SU-DHL-6 (cell line): Measurements from ENCODE around the gene CHST5.

Experiments used
- H2AFZ ChIP-seq: fragments of 200-600 bp; sonication (generic); 2 replicates; pipeline ENCODE4 v1.6.1; 2014; ENCODE audit warnings: low read depth, mild to moderate bottlenecking, moderate library complexity, mixed read lengths, antibody characterized with exemption, low read length; ENCODE audit not compliant: severe bottlenecking
- H3F3A ChIP-seq: fragments of 200-600 bp; shearing (Covaris generic); 2 replicates; pipeline ENCODE4 v1.6.0; 2016; ENCODE audit warnings: antibody characterized with exemption, mild to moderate bottlenecking; ENCODE audit not compliant: insufficient read depth
- H3K27ac ChIP-seq: fragments of 200-600 bp; sonication (generic); 2 replicates; pipeline ENCODE4 v1.5.1; 2016; ENCODE audit warnings: low read depth, mild to moderate bottlenecking, low read length, moderate library complexity, mixed read lengths
- H3K27me3 ChIP-seq: fragments of 200-600 bp; sonication (generic), shearing (Covaris generic); 2 replicates; pipeline ENCODE4 v1.6.0; 2014; ENCODE audit warnings: mild to moderate bottlenecking, low read length
- H3K36me3 ChIP-seq: fragments of 200-600 bp; sonication (generic); 2 replicates; pipeline ENCODE4 v1.6.1; 2014; ENCODE audit warnings: mild to moderate bottlenecking, low read length, mixed read lengths
- H3K4me2 ChIP-seq: fragments of 300-600, 200-600 bp; shearing (Covaris generic), sonication (generic); 2 replicates; pipeline ENCODE4 v1.6.0; 2014; ENCODE audit warnings: low read length, low read depth, mild to moderate bottlenecking; ENCODE audit not compliant: poor library complexity, severe bottlenecking
- H3K4me3 ChIP-seq: fragments of 200-600 bp; sonication (generic); 2 replicates; pipeline ENCODE4 v1.5.1; 2014; ENCODE audit warnings: antibody characterized with exemption, low read length, mild to moderate bottlenecking, mixed read lengths; ENCODE audit not compliant: insufficient read depth, poor library complexity, severe bottlenecking
- H3K79me2 ChIP-seq: fragments of 200-600 bp; sonication (generic); 2 replicates; pipeline ENCODE4 v1.6.1; 2014; ENCODE audit warnings: mild to moderate bottlenecking, low read length, moderate library complexity; ENCODE audit not compliant: insufficient read depth
- H3K9ac ChIP-seq: fragments of 200-600 bp; sonication (generic); 2 replicates; pipeline ENCODE4 v1.7.0; 2014; ENCODE audit warnings: mild to moderate bottlenecking, low read length
- H3K9me2 ChIP-seq: fragments of 200-600 bp; sonication (generic); replicated peaks from 2 replicates; pipeline ENCODE4 v1.6.1; 2014; ENCODE audit warnings: low read length; ENCODE audit not compliant: insufficient read depth
- H3K9me3 ChIP-seq: fragments of 200-600 bp; sonication (generic); 2 replicates; pipeline ENCODE4 v1.6.1; 2014; ENCODE audit warnings: low read length, mixed read lengths; ENCODE audit not compliant: insufficient read depth
- H4K20me1 ChIP-seq: fragments of 200-600 bp; sonication (generic); 2 replicates; pipeline ENCODE4 v1.6.1; 2014; ENCODE audit warnings: low read depth, mild to moderate bottlenecking, antibody characterized with exemption, low read length, moderate library complexity, mixed read lengths
- EZH2phosphoT487 ChIP-seq: fragments of 200-600 bp; sonication (generic), shearing (Covaris generic); conservative IDR thresholded peaks from 2 replicates; pipeline ENCODE4 v1.6.1; 2018; ENCODE audit warnings: mild to moderate bottlenecking, antibody characterized with exemption, low read length, moderate library complexity, mixed read lengths
- TF ChIP-seq, protein P1 (sequence below): fragments of 200-600 bp; sonication (generic); IDR thresholded peaks from one replicate; pipeline ENCODE4 v1.5.1; 2017; ENCODE audit warnings: antibody characterized with exemption, mild to moderate bottlenecking, low read length, moderate library complexity; ENCODE audit not compliant: insufficient read depth, poor library complexity, severe bottlenecking

CHST5 gene

DNA sequence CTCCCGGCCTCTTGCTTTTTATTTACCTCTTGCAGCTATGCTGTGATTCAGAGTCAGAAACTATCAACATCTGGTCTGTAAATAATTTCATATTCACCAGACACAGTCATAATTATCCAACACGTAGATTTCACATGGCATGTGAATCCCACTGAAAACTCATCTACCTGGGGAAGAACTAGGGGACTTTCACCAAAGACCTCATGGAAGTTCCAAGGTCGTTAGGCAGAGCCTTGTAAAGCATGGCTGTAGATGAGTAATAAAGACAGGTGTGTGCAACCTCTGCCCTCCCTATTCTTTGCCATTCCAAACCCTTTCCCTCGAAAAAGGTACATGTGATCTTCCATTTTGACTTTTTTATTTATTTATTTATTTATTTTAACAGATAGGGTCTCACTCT, 1.9 kb upstream of the CHST5 start:
- Histone ChIP-seq H3F3A (no peaks in the 10 kb centered on the region), H3K27me3 (no peaks in the 10 kb centered on the region), H3K9me3 (no peaks in the 10 kb centered on the region), H3K9me2 (no peaks in the 10 kb centered on the region), H2AFZ (no peak overlapping the region), H3K4me2 (no peak overlapping the region), H3K27ac (no peak overlapping the region), H3K36me3 (no peaks in the 10 kb centered on the region), H3K9ac (no peak overlapping the region), H3K4me3 (no peak overlapping the region), H4K20me1 (no peaks in the 10 kb centered on the region), H3K79me2 (no peaks in the 10 kb centered on the region)
- TF ChIP-seq, protein P1, sequence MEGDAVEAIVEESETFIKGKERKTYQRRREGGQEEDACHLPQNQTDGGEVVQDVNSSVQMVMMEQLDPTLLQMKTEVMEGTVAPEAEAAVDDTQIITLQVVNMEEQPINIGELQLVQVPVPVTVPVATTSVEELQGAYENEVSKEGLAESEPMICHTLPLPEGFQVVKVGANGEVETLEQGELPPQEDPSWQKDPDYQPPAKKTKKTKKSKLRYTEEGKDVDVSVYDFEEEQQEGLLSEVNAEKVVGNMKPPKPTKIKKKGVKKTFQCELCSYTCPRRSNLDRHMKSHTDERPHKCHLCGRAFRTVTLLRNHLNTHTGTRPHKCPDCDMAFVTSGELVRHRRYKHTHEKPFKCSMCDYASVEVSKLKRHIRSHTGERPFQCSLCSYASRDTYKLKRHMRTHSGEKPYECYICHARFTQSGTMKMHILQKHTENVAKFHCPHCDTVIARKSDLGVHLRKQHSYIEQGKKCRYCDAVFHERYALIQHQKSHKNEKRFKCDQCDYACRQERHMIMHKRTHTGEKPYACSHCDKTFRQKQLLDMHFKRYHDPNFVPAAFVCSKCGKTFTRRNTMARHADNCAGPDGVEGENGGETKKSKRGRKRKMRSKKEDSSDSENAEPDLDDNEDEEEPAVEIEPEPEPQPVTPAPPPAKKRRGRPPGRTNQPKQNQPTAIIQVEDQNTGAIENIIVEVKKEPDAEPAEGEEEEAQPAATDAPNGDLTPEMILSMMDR = no peak
- no peak for TF ChIP-seq EZH2phosphoT487

DNA sequence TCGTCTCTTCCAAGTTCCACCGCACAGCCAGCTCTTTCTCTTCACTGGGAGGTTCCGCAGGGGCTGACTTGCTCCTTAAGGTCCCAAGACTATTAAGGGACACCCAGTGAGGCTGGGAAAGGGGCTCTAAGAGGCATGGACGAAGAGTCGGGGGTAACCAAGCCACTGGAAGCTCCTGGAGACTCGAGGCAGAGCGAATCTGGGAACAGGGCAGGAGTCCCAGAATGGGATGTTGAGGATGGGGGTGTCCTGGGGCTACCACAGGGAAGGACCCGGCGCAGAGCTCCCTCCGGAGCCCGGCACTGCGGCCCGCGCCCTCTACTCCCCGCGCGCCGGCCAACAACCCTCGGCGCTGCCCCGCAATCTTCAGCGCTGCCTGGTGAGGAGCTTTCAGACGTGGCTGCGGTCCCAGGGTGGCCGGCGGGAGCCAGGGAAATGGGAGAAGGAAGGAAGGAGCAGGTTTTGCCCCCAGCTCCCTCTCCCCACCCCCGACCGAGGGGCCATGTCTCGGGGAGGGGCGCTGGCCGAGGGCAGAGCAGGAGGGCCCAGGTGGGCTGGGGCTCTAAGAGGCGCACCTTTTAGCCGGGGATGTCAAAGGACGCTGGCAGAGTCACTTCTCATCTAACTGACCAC, 581 bp downstream of the CHST5 start:
- no peaks in the 10 kb centered on the region for H3K36me3 ChIP-seq
- no peak overlapping the region for H3K9ac ChIP-seq
- no peaks in the 10 kb centered on the region for H3K9me2 ChIP-seq
- H3K9me3 ChIP-seq = no peaks in the 10 kb centered on the region
- no peak overlapping the region for H2AFZ ChIP-seq
- no peaks in the 10 kb centered on the region for H3K79me2 ChIP-seq
- no peaks in the 10 kb centered on the region for H3K27me3 ChIP-seq
- no peak overlapping the region for H3K4me2 ChIP-seq
- H4K20me1 ChIP-seq = no peaks in the 10 kb centered on the region
- H3K4me3 ChIP-seq = no peak overlapping the region
- no peak overlapping the region for H3K27ac ChIP-seq
- no peaks in the 10 kb centered on the region for H3F3A ChIP-seq
- TF ChIP-seq, protein P1 = no peak
- TF ChIP-seq EZH2phosphoT487 = no peak

DNA sequence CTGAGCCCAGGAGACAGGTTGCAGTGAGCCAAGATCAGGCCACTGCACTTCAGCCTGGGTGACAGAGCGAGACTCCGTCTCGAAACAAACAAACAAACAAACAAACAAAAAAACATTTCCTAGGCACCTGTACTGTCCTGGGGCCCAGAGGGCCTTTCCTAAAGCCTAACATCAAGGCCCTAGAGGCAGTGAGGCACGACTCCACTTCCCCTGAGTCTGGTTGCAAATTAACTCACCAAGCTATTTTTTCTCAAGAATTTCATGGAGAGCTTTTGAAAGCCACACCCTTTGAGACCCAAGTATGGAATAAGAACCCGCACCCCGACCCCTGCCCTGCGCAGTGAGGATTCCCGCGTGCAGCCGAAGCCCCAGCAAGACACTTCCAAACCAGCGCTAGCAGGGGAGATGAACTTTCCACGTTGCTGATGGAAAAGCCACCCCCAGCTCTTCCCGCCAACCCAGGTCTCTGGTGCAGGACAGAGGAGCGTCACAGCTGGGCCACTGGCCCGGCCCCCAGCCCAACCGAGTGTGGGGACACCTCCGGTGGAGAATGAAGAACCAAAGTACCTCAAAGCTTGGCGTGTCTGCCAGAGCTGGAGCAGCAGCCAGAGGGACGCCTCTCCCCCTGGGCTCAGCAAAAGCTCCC, 1.2 kb downstream of the CHST5 start:
- Histone ChIP-seq H3K79me2 (no peaks in the 10 kb centered on the region), H3K9me2 (no peaks in the 10 kb centered on the region), H3F3A (no peaks in the 10 kb centered on the region), H3K4me2 (no peak overlapping the region), H4K20me1 (no peaks in the 10 kb centered on the region), H3K9me3 (no peaks in the 10 kb centered on the region), H3K4me3 (no peak overlapping the region), H2AFZ (no peak overlapping the region), H3K27ac (no peak overlapping the region), H3K36me3 (no peaks in the 10 kb centered on the region), H3K27me3 (no peaks in the 10 kb centered on the region), H3K9ac (no peak overlapping the region)
- TF ChIP-seq, protein P1 = no peak
- TF ChIP-seq EZH2phosphoT487 = no peak
